GM23248 (cell line): ENCODE results near the gene ELL2.

ENCODE experiments used
- EZH2 ChIP-seq: fragments of 200-600 bp; sonication (generic); IDR thresholded peaks from 2 replicates; pipeline ENCODE4 v1.6.1; 2018; ENCODE audit warnings: antibody characterized with exemption, mild to moderate bottlenecking; ENCODE audit not compliant: insufficient read depth, poor library complexity, severe bottlenecking
- EZH2phosphoT487 ChIP-seq: fragments of 200-600 bp; sonication (generic); IDR thresholded peaks from 2 replicates; pipeline ENCODE4 v1.6.1; 2018; ENCODE audit warnings: antibody characterized with exemption, moderate library complexity, mild to moderate bottlenecking, low read depth; ENCODE audit not compliant: insufficient read depth

DNA sequence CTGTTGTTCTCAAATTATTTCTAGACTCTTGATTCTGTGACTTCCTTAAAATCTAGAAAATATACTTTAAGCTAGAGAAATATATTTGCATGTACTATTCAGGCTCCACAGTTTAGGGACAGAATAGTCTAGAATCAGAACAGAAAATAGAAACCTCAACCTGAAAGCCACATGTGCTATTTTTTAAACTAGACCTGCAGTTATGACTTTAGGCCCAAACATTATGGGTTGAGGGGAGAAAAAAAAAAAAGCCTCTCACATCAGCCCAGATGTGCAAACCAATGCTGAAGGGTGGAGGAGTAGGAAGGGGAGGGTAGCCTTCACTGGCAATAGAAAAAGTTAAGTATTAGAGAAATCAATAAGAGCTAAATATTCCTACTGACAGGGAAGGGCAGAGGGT is 35.7 kb downstream of the ELL2 start:
- TF ChIP-seq EZH2 (no peak), EZH2phosphoT487 (no peak)
